ENCODE results near the gene MAP1S.
"Not testable (repeated sequence)": the region's sequence is repeated elsewhere in the genome, so short reads cannot be mapped to it uniquely, and the experiment has no call there.

MAP1S gene

DNA sequence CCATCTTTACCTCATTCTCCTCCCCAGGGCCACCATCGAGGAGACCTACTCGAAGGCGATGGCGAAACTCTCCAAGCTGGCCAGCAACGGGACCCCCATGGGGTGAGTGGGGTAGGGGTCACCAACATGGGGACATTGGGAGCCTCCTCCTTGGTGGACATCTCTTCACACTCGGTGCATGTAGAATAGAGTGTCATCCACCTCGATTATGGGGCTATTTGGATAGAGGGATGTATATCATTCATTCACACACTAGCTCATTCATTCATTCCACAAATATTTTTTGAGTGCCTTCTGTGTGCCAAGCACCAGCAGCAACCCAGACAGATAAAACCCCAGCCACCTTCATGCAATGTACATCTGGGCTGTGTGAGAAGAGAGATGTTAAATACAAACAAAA is 45.1 kb downstream of the MAP1S start:
- no peak for DNase-seq

DNA sequence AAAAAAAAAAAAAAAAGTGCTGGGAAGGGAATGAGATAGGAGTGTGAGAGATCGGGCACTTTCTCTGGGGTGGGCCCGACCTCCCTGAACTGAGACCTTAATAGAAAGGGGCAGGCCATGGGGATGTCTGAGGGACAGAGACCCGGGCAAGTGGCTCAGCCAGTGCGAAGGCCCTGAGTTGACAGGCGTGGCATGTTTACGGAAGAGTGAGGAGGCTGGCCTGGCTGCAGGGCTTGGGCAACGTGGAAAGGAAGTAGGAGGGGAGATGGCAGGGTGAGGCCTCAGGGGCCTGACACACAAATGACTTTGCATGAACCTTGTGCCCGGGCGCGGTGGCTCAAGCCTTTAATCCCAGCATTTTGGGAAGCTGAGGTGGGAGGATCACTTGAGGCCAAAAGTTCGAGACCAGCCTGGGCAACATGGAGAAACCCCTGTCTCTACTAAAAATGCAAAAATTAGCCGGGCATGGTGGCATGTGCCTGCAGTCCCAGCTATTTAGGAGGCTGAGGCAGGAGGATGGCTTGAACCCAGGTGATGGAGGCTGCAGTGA is 45.9 kb downstream of the MAP1S start:
- peak in 1 of 2 experiments; percentile 18 for DNase-seq

GRCh38 chr19:17766543-17767131 is 47.4 kb downstream of the MAP1S start:
- DNase-seq, result peak; percentile 62 to 77

GRCh38 chr19:17767559-17767958 is 48.3 kb downstream of the MAP1S start:
- DNase-seq, result no peak

- DNase-seq, result no peak
These were observed 51.3 kb downstream of the MAP1S start for GRCh38 chr19:17770613-17771012.

- DNase-seq, result no peak
These were observed 52.9 kb downstream of the MAP1S start for GRCh38 chr19:17772172-17772571.

DNA sequence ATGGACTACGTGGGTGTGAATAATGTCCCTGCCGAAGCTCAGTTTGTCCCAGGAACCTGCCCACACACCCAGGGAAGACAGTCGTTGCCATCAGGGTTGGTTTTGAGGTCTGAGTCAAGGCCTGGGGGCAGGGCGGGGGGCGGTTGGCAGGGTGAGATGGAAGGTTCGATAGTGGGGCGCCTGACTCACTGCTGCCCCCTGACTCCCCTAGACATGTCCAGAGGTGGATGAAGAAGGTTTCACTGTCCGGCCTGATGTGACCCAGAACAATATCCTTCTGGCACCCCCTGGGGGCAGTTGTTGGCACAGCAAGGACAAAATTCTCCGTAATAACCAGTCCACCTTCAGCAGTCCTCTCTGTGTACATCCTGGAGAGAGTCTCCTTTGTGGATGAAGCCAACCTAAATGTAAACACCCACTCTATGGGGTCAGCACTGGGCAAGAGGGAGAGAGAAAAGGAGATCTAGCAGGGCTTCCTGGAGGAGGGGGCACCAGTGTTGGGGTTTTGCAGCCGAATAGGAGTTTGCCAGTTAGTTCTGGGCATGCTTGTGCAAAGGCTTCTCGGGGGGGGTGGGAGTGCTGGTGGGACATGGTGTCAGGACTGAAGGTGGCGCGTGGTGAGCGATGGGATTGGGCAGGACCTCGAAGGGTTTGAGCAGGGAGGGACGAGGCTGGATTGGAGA is 56.1 kb downstream of the MAP1S start:
- DNase-seq, result no peak

- DNase-seq, result no peak
These were observed 56.9 kb downstream of the MAP1S start for GRCh38 chr19:17775991-17776803.

- not testable (repeated sequence) for DNase-seq
These were observed 58.6 kb downstream of the MAP1S start for GRCh38 chr19:17777840-17778239.

DNA sequence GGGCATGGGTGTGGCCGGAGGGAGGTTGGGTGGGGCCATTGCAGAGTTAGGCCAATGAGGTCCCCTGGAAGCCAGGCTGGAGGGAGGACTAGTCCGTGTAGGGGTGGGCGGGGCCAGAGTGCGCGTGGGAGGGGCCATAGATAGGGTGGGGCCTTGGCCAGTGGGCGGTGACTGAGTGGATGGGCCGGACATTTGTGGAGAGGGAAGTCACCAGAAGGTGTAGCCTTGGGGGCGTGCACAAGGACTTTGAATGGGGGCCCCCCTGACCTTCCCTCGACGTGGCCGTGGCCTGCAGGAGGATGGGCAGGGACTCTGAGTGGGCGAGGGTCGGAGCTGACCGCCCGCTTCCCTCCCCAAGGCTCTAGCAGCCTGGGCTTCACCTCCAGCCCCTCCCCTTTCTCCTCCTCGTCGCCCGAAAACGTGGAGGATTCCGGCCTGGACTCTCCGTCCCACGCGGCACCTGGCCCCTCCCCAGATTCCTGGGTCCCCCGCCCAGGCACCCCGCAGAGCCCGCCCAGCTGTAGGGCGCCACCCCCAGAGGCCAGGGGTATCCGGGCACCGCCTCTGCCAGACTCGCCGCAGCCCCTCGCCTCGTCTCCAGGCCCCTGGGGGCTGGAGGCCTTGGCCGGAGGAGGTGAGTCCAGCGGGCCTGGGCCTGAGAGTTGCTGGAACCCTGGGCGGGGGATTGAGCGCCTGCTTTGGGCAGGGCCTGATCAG is 59.1 kb downstream of the MAP1S start:
- peak in 1 of 2 experiments; percentile 19 for DNase-seq

DNA sequence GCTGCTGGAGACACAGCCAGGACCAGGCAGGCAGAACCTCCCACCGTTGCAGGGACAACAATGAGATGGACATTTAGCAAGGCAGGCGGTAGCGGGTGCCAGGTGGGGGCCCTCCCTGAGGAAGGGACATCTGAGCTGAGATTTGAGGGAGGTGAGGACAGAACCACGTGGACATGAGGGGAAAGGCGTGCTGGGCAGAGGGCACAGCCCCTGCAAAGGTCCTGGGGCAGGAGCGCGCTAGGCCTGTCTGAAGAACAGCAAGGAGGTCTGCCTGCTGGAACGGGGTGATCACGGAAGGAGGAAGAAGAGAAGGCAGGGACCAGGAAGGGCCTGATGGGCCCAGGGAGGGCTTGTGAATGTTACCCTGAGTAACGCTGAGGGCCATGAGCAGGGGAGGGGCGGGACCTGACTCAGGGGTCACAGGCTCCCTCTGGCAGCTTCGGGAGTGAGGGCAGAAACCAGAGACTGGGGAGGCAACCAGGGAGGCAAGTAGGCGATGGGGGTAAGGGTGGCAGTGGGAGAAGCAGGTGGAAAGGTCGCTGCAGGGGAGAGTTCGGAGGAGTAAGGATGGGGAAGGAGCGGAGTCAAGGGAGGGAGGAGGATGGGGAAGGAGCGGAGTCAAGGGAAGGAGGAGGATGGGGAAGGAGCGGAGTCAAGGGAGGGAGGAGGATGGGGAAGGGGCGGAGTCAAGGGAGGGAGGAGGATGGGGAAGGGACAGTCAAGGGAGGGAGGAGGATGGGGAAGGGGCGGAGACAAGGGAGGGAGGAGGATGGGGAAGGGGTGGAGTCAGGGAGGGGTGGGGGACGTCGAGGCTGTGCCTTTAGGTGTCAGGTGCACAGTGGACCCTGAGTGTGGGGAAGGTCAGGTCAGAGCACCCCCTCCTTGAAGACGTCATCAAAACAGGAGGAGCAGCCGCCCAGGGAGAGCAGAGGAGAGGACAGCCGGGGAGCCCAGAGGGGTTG is 60.0 kb downstream of the MAP1S start:
- peak in 1 of 2 experiments; percentile 15 for DNase-seq

DNA sequence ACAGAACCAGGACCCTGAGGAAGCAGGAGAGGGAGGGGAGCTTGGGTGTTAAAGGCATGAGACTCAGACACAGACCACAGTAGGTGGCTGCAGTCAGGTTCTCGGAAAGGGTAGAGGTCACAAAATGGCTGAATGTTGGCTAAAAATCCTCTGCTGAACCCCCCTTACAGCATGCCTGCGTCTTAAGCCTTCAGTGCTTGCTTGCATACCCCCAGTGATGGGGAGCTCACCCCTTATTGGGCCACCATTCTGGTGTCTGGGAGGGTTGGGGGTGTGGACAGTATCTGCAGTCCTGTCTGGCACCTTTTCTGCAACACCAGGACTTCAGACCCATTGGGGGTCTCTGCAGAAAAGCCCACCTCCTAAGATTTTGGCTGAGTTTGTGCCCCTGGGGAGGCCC is 61.5 kb downstream of the MAP1S start:
- no peak for DNase-seq

- DNase-seq, result not testable (repeated sequence)
These were observed 64.4 kb downstream of the MAP1S start for GRCh38 chr19:17783721-17784120.
